GM18520 (cell line): ENCODE results near the gene P4HB.

Experiments
- ATAC-seq: cut with Tn5 transposase; IDR thresholded peaks from one replicate; pipeline ENCODE4 v1.9.1; 2021; ENCODE audit not compliant: unreplicated experiment

The P4HB gene

GRCh38 chr17:81813371-81813684, 47.0 kb downstream of the P4HB start:
- no peak for ATAC-seq

GRCh38 chr17:81812571-81813370, 47.6 kb downstream of the P4HB start:
- no peak for ATAC-seq

- ATAC-seq: no peak
Observed at GRCh38 chr17:81811705-81812570, 48.4 kb downstream of the P4HB start.

- no peak for ATAC-seq
Observed at GRCh38 chr17:81810892-81811704, 49.2 kb downstream of the P4HB start.

- no peak for ATAC-seq
Observed at GRCh38 chr17:81810476-81810875, 49.9 kb downstream of the P4HB start.

- no peak for ATAC-seq
Observed at GRCh38 chr17:81809556-81809998, 50.8 kb downstream of the P4HB start.

GRCh38 chr17:81808778-81809555, 51.4 kb downstream of the P4HB start:
- no peak for ATAC-seq

GRCh38 chr17:81807839-81808238, 52.5 kb downstream of the P4HB start:
- no peak for ATAC-seq

GRCh38 chr17:81807210-81807719, 53.1 kb downstream of the P4HB start:
- ATAC-seq: no peak

- ATAC-seq: no peak
Observed at GRCh38 chr17:81806461-81807209, 53.7 kb downstream of the P4HB start.

- ATAC-seq: no peak
Observed at GRCh38 chr17:81805707-81806460, 54.5 kb downstream of the P4HB start.

GRCh38 chr17:81804559-81805399, 55.6 kb downstream of the P4HB start:
- no peak for ATAC-seq

GRCh38 chr17:81803728-81804558, 56.4 kb downstream of the P4HB start, which contains the start of gene GCGR:
GCGR (plus strand) TSS chr17:81804150; CDS start chr17:81809019, 4,869 bp downstream.
- ATAC-seq: no peak

GRCh38 chr17:81802856-81803643, 57.3 kb downstream of the P4HB start:
- no peak for ATAC-seq

- no peak for ATAC-seq
Observed at GRCh38 chr17:81802048-81802758, 58.1 kb downstream of the P4HB start.

GRCh38 chr17:81801327-81801726, 59.0 kb downstream of the P4HB start:
- ATAC-seq: no peak
